Subcutaneous adipose tissue (tissue), 4 donors: ENCODE results near the gene AOAH. TPM values are rescaled to one million over a fixed set of nuclear protein-coding genes. Genes with fewer than 3 reads are reported as not detected.

Source experiments
- total RNA-seq, 4 donors: library from RNA; depleted of rRNA; stranded (reverse); fragments of >200 nt; gene quantifications; one replicate each; pipeline ENCODE4 v1.1.0, GENCODE V29; 2016
- TF ChIP-seq, protein P1 (sequence below): fragments of 450-650 bp; IDR thresholded peaks from one replicate; pipeline ENCODE4 v1.5.1; 2016; ENCODE audit warnings: low read depth, mild to moderate bottlenecking, control low read depth, antibody characterized with exemption, moderate library complexity

The AOAH gene
- total RNA-seq, 4 donors from 2014 or later = 4.6 to 51.7 (median 15.3) TPM

- TF ChIP-seq, protein P1, sequence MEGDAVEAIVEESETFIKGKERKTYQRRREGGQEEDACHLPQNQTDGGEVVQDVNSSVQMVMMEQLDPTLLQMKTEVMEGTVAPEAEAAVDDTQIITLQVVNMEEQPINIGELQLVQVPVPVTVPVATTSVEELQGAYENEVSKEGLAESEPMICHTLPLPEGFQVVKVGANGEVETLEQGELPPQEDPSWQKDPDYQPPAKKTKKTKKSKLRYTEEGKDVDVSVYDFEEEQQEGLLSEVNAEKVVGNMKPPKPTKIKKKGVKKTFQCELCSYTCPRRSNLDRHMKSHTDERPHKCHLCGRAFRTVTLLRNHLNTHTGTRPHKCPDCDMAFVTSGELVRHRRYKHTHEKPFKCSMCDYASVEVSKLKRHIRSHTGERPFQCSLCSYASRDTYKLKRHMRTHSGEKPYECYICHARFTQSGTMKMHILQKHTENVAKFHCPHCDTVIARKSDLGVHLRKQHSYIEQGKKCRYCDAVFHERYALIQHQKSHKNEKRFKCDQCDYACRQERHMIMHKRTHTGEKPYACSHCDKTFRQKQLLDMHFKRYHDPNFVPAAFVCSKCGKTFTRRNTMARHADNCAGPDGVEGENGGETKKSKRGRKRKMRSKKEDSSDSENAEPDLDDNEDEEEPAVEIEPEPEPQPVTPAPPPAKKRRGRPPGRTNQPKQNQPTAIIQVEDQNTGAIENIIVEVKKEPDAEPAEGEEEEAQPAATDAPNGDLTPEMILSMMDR = no peak
Measured at GRCh38 chr7:36653663-36654355, 70.5 kb downstream of the AOAH start.

- TF ChIP-seq, protein P1 = no peak
Measured at GRCh38 chr7:36653008-36653662, 71.2 kb downstream of the AOAH start.

DNA sequence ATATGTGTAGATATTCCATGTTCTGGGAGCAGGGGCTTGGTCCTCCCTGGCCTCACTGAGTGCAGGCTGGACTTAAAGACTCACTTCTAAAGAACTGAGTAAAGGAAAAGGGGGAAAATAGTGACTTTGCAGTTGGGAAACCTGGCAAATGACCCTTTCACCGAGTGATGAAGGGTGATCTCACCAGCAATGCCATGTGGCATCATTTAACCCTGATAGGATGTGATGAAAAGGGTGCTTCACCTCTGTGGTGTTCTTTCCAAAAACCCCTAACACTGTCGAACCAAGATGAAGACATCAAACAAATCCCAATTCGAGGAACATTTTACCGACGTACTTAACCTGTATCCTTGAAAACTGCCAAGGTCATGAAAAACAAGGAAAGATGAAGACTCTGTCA lies 71.9 kb downstream of the AOAH start:
- TF ChIP-seq, protein P1 = no peak

DNA sequence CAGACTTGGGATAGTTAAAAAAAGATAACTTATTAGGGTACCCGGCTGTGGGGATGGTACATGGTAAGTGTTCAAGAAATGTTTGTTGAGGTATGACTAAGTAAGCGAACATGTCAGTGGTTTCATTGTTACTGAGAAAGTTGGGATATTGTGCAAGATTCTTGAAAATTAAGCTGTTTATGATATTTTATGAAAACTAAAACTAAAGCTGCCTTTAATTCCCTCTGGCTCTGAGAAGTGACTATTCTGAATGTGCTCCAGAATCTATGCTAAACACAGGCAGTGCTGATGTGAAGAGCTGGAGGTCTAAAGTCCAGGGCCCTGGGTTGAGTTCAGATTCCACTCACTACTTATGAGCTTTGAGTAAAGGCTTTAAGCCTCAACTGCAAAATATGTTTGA lies 72.9 kb downstream of the AOAH start:
- TF ChIP-seq, protein P1 = no peak

DNA sequence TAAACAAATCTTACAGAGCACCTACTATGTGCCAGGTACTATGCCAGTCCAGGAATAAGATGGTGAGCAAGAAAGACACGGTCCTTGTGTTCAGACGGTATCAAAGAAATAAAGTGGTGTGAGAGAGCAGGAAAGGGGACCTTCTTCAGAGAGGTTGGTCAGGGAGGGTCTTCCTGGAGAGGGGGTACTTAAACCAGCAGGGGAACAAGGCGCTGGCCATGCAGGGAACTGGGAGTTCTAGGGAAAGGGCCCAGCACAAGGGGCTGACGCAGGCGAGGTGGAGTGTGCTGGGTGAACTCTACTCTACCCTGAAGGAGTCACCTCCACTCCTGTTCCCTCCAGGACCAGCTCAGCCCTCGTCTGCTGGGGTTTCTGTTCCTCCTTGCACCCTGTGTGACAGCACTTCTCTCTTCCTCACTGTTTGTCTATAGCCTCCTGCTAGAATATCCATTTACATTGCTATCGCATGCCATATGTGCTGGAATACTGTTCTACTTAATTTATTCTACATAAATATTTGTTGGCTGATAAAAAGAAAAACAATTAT lies 73.5 kb downstream of the AOAH start:
- TF ChIP-seq, protein P1 = no peak

DNA sequence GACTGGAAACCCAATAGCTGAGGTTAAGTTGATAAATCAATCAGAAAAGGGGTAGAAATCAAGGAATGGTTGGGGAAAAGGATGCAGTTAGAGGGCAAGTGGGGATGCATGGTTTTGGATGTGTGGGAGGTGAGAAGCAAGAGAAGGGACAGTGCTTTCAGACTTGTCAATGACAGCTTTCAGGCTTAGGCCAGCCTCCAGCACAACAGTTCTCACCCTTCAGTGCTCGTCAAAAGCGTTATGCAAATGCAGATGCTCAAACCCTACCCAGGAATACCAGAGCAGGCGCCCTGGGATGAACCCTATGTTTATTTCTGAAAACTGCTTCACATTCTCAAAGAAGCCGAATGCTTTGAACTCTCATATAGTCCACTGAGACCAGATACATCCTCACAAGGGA lies 74.0 kb downstream of the AOAH start:
- TF ChIP-seq, protein P1 = no peak

GRCh38 chr7:36648441-36648840 lies 75.9 kb downstream of the AOAH start:
- TF ChIP-seq, protein P1 = no peak
